Stimulated activated CD8-positive, alpha-beta memory T cell treated with anti-CD3 and anti-CD28 coated beads, Interleukin-7, amount 100 ng/mL, for 1 hour (primary cell): ENCODE data around the gene EME2.

Experiments
- DNase-seq, 2 donors: peaks; one replicate each; pipeline ENCODE4 v3.0.0-alpha.2; 2020; ENCODE audit warnings: low read depth in 2 of 2

The EME2 gene

DNA sequence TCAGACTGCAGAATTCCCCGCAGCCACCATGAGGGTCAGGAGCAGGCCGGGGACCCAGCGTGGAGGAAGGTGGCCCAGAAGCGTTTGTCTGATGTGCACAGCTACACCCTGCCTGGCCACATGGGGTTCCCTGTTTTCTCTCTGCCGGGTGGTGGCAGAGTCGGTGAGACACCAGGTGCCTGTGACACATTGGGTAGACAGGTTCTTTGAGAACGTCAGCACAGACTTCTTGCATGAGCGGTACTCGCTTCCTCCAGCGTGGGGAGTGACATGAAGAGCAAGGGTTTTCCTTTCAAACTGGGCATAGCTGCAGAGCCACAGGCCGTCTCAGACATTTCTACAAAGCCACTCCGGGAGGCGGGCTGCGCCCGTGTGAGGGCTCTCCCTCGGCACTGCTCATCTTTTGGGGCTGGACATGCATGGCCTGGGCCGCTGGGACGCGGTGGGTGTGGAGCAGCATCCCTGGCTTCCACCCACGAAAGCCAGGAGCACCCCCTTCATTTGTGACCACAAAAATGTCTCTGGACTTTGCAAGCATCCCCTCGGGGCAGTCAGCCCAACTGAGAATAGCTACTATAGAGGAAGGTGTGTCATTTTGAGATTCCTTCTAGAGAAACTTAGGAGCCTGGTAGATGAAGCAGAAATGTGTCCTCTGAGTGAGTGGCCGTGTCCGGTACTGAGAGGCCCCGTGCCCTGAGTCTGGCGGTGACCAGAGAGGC, 27.3 kb upstream of the EME2 start:
- no peak for DNase-seq

DNA sequence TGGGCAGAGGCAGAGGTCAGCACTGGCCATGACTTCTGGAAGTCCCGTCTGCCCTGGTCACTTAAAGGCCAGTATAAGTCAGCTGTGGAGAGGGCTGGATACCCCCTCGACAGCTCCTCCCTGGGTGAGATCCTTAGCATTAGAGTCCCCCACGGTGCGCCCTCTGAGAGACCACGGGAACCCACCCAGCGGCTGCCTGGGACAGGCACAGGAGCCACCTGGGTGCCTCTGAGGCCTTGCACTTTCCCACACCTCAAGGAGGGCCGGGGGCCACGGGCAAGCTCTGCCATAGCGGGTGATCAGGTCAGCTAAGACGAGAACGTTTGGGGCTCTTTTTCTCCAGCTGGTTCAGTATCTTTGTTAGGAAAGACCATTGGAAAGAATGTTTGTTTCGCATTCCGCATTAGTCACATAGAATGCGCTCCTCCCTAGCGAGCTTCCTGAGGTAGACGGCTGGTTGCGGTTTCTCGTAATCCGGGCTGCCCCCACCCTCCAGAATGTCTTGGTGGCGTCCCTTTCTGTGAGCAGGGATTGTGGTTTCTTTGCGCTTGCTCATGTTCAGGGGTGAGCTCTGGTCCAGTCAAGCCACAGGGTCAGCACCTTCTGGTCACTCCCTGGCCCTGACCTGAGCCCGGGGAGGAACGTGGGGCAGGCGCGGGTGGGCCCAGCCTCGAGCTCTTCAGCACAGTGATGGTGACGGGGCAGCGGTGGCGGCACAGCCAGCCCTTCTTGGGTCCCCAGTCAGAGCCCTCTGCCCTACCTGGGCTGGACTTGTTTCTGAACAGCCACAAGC, 26.5 kb upstream of the EME2 start:
- DNase-seq = no peak

DNA sequence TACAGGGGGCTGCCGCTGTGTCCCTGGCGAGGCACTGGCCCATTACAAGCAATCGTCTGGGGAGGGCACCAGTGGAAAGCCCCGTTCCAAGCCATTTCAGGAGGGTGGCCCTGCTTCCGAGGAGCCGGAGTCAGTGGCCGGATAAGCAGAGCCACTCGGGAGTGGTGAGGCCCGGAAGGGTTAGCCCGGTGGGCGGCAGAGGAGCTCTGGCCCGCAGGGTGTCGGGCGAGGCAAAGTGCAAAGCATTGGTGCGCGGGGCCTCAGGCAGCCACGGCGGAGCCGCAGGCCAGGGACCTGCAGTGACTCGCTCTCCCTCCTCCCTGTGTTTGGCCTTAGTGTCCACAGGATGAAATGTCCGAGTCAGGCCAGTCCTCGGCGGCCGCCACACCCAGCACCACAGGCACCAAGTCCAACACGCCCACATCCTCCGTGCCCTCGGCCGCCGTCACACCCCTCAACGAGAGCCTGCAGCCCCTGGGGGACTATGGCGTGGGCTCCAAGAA, 25.9 kb upstream of the EME2 start:
- DNase-seq = no peak

DNA sequence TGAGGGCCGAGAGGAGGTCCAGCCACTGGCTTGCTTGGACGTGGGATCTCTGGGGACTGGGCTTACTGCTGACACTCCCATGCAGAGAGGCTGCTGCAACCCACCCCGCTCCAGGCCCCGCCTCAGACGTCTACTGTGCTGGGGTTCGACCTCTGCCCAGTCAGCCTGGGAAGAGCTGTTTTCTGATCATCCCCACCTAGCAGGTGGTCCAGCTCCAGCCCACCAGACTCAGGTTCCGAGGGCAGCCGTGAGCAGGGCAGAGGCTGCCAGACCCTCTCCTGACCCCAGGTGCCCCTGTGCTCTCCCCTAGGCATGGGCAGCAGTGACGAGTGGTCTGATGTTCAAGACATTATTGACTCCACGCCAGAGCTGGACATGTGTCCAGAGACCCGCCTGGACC, 24.7 kb upstream of the EME2 start:
- no peak for DNase-seq

DNA sequence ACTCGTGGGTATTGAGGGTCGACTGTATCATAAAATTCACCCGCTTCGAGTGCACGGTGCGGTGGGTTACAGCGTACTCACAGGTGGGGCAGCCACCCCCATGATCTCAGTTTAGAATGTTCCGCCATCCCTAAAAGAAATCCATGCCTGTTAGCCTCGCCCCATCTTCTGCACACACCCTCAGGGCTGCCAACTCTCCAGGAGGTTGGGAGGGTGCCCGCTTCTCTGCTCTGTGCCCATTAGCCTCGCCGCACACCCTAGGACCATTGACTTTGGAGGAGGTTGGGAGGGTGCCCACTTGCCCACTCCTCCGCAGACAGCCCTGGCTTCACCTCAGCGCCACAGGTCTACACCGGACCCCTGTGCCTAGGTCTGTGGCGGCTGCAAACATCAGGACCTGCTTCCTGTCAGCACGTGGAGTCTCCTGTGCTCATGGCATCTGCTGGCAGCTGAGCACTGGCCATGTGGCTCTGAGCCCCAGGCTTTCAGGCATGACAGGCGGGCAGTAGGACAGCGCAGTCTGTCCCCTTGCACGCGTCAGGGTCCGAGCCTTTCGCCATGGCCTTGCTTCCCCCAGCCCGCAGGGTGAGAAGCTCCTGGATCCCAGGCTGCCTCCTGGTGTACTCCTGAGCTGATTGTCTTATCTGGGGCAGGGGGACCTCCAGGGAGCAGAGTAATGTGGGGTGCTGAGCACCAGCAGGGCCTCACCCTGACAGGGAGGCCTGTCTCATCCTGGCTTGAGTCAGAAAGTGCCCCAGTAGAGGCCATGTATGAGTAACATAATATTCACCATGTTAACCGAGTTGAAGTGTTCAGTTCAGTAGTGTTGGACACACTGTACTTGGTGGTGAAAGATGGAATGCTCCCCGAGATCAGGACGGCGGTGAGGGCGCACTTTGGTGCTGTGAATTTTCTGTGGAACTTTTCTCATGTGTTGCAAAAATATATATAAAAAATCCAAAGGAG, 23.2 kb upstream of the EME2 start:
- no peak for DNase-seq

DNA sequence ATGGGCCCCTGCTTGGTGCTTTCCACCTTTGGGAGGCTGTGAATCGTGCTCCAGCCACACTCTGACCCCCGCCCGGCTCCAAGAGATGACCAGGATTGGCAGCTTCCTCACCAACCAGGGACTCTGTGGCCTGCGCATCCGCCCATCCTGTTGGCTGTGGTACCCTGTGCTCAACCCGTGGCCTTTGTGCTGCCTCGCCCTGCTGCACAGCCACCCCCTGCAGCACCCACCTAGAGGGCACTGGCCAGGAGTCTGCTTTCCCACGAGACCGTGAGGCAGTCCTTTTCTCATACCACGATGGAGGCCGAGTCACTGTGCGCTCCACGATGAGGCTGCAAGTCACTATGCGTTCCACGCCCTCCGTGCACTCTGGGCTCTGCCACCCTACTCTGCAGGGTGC, 20.7 kb upstream of the EME2 start:
- no peak for DNase-seq

DNA sequence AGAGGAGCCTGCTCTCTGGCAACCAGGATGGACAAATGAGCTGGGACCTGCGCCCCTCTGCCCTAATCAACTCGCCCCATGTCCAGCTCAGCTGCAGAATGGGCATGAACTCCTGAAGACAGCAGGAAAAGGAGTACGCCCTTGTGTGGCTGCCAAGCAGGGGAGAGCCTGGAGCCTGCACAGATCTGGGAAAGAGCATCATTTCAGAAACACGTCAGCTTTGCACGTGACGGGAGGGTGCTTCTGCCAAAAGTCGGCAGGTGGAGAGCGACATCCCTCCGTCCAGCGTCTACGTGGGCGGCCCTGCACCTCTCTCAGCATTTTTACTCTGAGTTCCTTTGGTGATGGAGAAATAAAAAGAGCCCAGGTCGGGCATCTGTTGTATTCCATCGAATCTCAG, 19.8 kb upstream of the EME2 start:
- no peak for DNase-seq

DNA sequence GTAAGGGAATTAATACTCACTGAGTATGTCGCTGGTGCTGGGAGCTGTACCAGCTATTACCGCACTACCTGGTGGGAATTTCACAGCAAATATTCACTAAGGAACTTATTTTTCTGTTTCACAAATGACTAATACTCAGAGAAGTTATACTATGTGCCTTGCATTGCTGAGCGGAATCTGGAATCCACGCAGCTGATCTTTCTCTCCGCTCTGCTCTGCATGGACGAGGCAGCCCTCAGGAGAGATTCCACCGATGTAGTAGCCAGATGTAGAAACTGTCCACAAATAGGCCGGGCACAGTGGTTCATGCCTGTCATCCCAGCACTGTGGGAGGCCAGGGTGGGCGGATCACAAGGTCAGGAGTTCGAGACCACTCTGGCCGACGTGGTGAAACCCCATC, 18.4 kb upstream of the EME2 start:
- no peak for DNase-seq

DNA sequence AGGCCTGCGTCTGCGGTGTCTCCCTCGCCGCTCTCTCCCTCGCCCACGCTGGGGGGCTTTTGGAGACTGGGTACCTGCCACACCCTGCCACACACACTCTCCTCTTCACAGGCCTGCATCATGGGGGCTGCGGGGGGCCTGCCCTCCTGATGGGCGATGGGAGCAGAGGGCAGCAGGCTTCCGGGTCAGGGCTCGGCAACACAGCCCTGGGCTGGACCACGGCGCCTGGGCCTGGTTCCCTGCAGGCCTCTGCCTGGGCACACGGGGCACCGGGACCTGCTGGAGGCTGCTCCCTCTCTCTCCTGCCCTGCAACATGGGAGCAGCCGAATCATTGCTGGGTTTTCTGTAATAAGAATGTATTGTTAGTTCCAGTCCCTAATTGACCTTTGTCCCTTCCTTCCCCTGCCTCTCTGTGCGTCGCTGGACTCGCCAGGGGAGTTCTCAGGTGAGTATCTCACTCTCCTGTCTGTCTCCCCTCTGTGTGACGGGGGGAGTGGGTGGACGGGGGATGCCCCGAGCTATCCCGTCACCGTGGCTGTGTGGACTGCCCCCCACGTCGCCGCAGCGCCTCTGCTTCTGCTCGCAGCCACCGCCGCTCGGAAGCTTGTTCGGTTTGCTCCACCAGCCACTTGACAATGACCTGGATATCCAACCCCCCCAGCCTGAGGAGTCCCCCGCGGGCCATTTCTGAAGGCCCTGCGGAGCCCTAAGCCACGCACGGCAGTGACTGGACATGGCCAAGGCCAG, 14.7 kb upstream of the EME2 start:
- DNase-seq = no peak

DNA sequence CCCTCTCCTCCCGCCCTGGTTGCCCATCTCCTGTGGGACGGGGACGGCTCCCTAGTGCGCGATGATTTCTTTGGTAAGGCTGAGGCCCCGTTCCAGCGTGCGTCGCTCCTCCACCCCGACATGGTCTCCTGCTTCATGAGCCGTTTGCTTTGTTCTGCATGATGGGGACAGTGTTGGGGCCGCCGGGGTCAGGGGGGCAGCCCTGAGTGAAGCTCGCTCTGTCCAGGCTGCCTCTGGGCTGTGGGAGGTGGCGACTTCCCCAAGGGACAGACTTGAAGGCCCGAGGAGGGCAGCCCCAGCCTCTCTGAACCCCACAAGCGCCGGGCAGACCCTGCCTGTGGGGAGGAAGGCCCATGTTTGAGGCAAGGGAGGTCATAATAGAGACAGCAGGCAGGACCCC, 13.7 kb upstream of the EME2 start:
- DNase-seq = no peak

DNA sequence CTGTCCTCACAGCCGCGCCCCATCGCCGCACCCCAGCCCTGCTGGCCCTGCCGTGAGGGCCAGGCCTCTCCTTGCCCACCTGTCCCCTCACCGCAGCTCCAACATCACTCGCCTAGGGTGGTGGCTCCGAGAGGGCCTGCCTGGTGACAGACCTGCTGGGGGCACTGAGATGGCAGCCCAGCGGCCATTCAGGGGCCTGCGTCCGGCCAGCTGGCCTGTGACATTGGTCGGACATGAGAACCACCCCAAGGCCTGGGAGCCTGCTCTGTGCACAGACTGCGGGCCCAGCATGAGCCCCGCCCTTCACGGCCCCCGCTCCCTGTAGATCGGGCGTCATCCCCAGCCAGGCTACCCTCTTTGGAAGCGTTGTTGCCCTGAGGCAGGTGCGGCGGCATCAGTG, 13.1 kb upstream of the EME2 start:
- no peak for DNase-seq

DNA sequence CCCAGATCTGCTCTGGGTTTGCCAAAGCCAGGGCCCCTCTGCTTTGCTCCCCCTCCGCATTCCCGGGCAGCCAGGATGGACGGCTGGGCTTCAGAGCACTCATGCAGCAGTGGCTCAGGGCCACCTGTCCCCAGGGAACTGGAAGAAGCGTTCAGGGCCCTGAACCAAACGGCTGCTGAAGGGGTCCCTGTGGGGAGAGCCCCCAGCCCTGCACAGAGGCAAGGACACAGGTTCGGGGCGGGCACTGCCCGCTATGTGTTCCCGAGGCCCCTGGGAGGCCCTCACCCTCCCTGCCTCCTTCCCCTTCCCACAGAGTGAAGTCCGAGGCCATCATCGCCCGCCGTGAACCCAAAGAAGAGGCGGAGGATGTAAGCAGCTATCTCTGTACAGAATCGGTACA, 11.7 kb upstream of the EME2 start:
- DNase-seq = no peak

DNA sequence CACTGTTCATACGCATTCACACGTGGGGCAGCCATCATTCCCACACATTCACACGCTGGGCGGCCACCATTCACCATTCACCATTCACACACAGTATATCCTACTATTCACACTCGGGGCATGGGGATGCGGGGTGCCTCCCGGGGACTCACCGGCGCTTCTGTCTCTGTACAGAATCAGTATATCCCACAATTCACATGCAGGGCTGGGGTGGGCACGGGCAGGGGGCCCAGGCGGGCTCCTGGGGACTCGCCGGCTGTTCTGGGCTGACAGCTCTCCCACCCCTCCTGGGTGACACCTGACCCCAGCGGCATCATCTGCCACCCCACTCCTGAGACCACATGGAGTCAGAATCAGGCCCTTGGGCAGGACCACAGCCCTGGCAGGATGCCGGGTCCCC, 10.9 kb upstream of the EME2 start:
- no peak for DNase-seq

DNA sequence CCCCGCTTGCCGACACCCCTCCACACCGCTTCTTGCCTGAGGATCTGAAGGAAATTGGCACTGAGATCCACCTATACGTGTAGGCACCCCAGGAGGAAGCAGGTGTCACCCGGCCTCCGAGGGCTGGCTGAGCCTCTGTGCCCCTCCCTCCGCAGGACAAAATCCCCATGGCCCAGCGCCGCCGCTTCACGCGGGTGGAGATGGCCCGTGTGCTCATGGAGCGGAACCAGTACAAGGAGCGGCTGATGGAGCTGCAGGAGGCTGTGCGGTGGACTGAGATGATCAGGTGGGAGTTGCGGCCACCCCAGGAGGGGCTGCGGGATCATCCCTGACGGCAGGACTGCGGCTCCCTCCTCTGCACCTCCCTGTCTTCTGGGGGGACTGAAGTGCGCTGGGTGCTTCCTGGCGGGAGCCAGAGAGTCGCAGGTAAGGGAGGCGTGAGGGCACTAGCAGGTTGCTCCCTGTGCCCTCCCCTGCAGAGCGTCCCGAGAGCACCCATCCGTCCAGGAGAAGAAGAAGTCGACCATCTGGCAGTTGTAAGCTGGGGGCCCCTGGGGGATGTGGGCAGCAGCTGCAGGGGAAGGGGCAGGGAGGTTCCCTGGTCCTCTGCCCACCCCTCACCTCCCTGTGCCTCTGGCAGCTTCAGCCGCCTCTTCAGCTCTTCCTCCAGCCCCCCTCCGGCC, 10.3 kb upstream of the EME2 start:
- no peak for DNase-seq

DNA sequence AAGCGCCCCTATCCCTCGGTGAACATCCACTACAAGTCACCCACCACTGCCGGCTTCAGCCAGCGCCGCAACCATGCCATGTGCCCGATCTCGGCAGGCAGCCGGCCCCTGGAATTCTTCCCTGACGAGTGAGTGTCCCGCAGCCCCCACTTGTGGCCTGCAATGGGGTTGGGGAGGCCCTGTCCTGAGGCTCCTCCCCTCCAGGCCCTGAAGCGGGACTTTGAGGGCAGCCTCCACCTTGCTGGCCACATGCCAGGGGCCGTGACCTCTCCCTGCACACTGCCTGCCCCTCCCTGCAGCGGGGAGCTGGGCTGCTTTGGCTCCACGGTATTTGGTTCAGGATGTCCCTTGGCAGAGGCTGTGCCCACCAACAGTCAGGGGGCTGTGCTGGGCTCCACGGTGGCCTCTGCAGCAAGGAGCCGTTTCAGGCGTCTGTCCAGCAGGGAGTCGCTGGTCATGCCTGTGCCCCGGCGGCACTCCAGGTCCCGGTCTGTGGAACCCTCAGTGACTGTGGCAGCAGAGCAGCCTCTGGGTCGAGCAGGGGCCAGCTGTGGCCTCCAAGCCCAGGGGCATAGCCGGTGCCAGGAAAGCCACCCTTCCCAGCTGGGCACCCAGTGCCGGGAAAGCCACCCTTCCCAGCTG, 9.6 kb upstream of the EME2 start:
- no peak for DNase-seq

DNA sequence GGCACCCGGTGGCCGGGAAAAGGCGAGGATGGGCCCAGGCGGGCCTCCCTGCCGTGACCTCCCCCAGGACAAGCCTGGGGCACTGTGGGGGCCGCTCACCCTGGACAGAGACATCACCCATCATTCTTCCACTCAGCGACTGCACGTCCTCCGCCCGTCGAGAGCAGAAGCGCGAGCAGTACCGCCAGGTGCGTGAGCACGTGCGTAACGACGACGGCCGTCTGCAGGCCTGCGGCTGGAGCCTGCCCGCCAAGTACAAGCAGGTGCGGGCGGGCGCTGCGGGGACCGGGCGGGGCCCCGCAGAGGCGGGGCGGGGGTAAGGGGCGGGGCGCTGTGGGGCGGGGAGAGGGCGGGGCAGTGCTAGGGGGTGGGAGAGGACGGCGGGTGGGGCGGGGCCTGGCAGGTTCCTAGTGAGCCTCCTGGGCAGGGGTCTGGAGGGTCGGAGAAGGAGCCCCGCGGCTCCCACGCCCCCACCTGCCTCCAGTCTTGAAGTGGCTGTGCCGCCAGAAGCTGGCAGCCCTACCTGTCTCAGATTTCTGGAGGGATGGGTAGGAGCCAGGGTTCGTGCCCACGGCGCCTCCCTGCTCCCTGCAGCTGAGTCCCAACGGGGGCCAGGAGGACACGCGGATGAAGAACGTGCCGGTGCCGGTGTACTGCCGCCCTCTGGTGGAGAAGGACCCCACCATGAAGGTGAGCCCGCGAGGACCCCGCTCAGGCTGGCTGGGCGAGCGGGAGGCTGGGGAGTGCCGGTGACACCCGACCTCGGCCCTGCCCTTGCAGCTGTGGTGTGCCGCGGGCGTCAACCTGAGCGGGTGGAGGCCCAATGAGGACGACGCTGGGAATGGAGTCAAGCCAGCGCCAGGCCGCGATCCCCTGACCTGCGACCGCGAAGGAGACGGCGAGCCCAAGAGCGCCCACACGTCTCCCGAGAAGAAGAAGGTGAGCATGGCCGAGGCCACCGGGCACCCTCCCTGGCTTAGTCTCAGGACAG, 8.8 kb upstream of the EME2 start:
- DNase-seq = no peak

DNA sequence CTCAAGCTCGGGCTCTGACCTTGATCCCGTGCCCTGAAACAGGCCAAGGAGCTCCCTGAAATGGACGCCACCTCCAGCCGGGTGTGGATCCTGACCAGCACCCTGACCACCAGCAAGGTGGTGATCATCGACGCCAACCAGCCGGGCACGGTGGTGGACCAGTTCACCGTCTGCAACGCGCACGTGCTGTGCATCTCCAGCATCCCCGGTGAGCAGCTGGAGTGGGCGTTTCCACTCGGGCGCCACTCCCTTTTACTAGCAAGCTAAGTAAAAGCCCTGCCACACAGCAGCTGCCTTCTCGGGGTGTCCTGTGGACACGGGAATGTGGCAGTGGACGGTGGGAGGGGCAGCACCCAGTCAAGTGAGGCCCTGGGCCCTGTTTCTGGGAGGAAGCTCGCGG, 7.6 kb upstream of the EME2 start:
- DNase-seq = no peak

DNA sequence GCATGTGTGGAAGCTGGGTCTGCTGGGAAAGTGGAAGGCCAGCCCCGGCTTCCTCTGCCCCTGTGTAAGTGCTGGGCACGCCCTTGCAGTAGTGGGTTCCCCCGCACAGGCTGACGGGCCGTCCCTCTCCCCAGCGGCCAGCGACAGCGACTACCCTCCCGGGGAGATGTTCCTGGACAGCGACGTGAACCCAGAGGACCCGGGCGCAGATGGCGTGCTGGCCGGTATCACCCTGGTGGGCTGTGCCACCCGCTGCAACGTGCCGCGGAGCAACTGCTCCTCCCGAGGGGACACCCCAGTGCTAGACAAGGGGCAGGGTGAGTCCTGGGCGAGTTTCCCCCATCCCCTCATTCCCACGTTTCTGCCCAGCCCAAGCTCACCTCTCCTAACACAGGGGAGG, 6.8 kb upstream of the EME2 start:
- DNase-seq = no peak

DNA sequence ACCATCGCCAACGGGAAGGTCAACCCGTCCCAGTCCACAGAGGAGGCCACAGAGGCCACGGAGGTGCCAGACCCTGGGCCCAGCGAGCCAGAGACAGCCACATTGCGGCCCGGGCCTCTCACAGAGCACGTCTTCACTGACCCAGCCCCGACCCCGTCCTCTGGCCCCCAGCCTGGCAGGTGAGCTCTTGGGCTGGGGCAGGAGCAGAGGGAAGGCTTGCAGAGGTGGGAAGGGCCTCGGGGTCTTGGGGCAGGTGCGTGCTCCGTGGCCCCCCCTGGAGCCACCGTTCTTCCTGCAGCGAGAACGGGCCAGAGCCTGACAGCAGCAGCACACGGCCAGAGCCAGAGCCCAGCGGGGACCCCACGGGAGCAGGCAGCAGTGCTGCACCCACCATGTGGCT, 6.4 kb upstream of the EME2 start:
- no peak for DNase-seq
